ENCODE measurements around the gene TAF1B. TPM values are rescaled to one million over a fixed set of nuclear protein-coding genes. Genes with fewer than 3 reads are reported as not detected.

Gene TAF1B
- total and polyA plus RNA-seq, 2 donors (not counting 1 experiment from before 2014, with no cell fraction given): 19.5 to 32.9 TPM

GRCh38 chr2:9967053-9967775, 123.9 kb downstream of the TAF1B start:
- no peak overlapping the region for H3K27ac ChIP-seq (ENCODE audit: insufficient read depth, low read length)
- H3K9ac ChIP-seq (ENCODE audit: insufficient read depth, low read length): no peak overlapping the region
- TF ChIP-seq EZH2 (IDR thresholded peaks at IDR 0.05; ENCODE audit: low read length, missing control alignments) (no peak), CTCF (conservative IDR thresholded peaks at IDR 0.05 in 1 of 2, IDR thresholded peaks at IDR 0.05 in 1 of 2; ENCODE audit: low read depth in 1 of 2, low read length in 2 of 2) (no peak)
- H3K4me1 ChIP-seq (ENCODE audit: control insufficient read depth, extremely low read depth, insufficient read depth, low read length): peaks cover 7% of the 10 kb centered on the region
- no peaks in the 10 kb centered on the region for H4K20me1 ChIP-seq (ENCODE audit: control insufficient read depth, extremely low read depth, insufficient read depth, low read length)
- H3K4me2 ChIP-seq (ENCODE audit: extremely low read depth, insufficient read depth, low read length): no peak overlapping the region
- no peak overlapping the region for H3K4me3 ChIP-seq (replicated peaks in 1 of 4; ENCODE audit: control extremely low read depth in 1 of 4, insufficient read depth in 1 of 4, low read depth in 3 of 4, low read length in 4 of 4)
- no peaks in the 10 kb centered on the region for H3K36me3 ChIP-seq (ENCODE audit: control insufficient read depth, insufficient read depth, low read length)
- no peak for DNase-seq (ENCODE audit: low read depth in 2 of 2)
- H3K27me3 ChIP-seq (ENCODE audit: control insufficient read depth, insufficient read depth, low read length): no peaks in the 10 kb centered on the region
- H2AFZ ChIP-seq (ENCODE audit: low read length): no peak overlapping the region
- H3K9me3 ChIP-seq (ENCODE audit: control insufficient read depth, insufficient read depth, low read depth, low read length): no peaks in the 10 kb centered on the region
- no peaks in the 10 kb centered on the region for H3K79me2 ChIP-seq (ENCODE audit: control insufficient read depth, insufficient read depth, low read length)

- no peak overlapping the region for H3K9ac ChIP-seq (ENCODE audit: insufficient read depth, low read length)
- TF ChIP-seq EZH2 (IDR thresholded peaks at IDR 0.05; ENCODE audit: low read length, missing control alignments) (no peak), CTCF (conservative IDR thresholded peaks at IDR 0.05 in 1 of 2, IDR thresholded peaks at IDR 0.05 in 1 of 2; ENCODE audit: low read depth in 1 of 2, low read length in 2 of 2) (no peak)
- H3K4me3 ChIP-seq (replicated peaks in 1 of 4; ENCODE audit: control extremely low read depth in 1 of 4, insufficient read depth in 1 of 4, low read depth in 3 of 4, low read length in 4 of 4): no peak overlapping the region
- DNase-seq (ENCODE audit: low read depth in 2 of 2): no peak
- H3K9me3 ChIP-seq (ENCODE audit: control insufficient read depth, insufficient read depth, low read depth, low read length): no peaks in the 10 kb centered on the region
- no peak overlapping the region for H3K27ac ChIP-seq (ENCODE audit: insufficient read depth, low read length)
- no peak overlapping the region for H2AFZ ChIP-seq (ENCODE audit: low read length)
- no peaks in the 10 kb centered on the region for H3K27me3 ChIP-seq (ENCODE audit: control insufficient read depth, insufficient read depth, low read length)
- H3K79me2 ChIP-seq (ENCODE audit: control insufficient read depth, insufficient read depth, low read length): no peaks in the 10 kb centered on the region
- no peak overlapping the region for H3K4me2 ChIP-seq (ENCODE audit: extremely low read depth, insufficient read depth, low read length)
- no peaks in the 10 kb centered on the region for H4K20me1 ChIP-seq (ENCODE audit: control insufficient read depth, extremely low read depth, insufficient read depth, low read length)
- no peaks in the 10 kb centered on the region for H3K36me3 ChIP-seq (ENCODE audit: control insufficient read depth, insufficient read depth, low read length)
- peaks cover 19% of the 10 kb centered on the region for H3K4me1 ChIP-seq (ENCODE audit: control insufficient read depth, extremely low read depth, insufficient read depth, low read length)
These were observed 125.6 kb downstream of the TAF1B start for GRCh38 chr2:9968553-9969497.
